ENCODE measurements around the gene DNAJC27. TPM values are rescaled to one million over a fixed set of nuclear protein-coding genes. Genes with fewer than 3 reads are reported as not detected.
A peak's percentile ranks its signal among the peaks of the same experiment; 100 is the strongest.

The DNAJC27 gene
- total RNA-seq, 2 donors from 2014 or later, result 6.2 to 6.5 TPM

DNA sequence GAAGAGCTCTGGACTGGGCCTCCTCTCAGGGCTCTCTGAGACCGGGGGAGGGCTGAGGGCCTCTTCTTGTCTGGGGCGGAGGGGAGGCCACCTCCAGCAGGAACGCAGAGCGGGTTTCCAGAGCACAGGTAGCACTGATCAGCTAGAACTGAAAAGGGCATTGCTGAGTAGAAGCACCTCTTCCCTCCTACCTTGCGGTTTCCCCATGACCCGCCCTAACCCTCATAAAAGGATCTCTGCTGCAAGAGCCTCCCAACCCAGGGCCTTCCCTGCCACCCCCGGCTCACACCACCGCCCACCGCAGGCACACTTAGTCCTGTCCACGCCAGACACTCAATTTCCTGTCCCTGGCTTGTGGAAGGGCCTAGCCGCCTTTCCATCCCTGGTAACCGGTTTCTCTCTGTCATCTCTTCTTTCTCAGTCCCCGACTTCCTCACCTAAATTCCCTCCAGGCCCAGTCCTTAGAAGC lies 52.7 kb downstream of the DNAJC27 start:
- H3K4me3 ChIP-seq (ENCODE audit: low read length), result peak overlapping the region; percentile 74
- DNase-seq, result peak; percentile 71
- H3K27me3 Mint-ChIP-seq (ENCODE audit: insufficient read depth), result peaks cover 21% of the 10 kb centered on the region
- H3K36me3 Mint-ChIP-seq (ENCODE audit: low read depth), result no peaks in the 10 kb centered on the region
- H3K36me3 ChIP-seq (ENCODE audit: control insufficient read depth, insufficient read depth, low read length), result no peaks in the 10 kb centered on the region
- no peak overlapping the region for H3K27ac ChIP-seq (ENCODE audit: low read depth, low read length)
- H3K9ac ChIP-seq (ENCODE audit: extremely low read depth, low read length, poor library complexity, severe bottlenecking), result no peak overlapping the region
- H3K9me3 Mint-ChIP-seq, result no peaks in the 10 kb centered on the region
- no peaks in the 10 kb centered on the region for H3K9me3 ChIP-seq (ENCODE audit: control insufficient read depth, low read length)
- H3K27me3 ChIP-seq (ENCODE audit: control insufficient read depth, insufficient read depth, low read length, poor library complexity, severe bottlenecking), result peaks cover 25% of the 10 kb centered on the region
- H3K4me1 ChIP-seq (ENCODE audit: control insufficient read depth, insufficient read depth, low read length), result no peaks in the 10 kb centered on the region
- no peak overlapping the region for H3K27ac Mint-ChIP-seq
- H3K4me1 Mint-ChIP-seq, result peaks cover 13% of the 10 kb centered on the region
- no peak for TF ChIP-seq CTCF (conservative IDR thresholded peaks at IDR 0.05)
- WGBS, 2 experiments (ENCODE audit: insufficient coverage in 1 of 2, insufficient read length in 1 of 2), result 64 to 70% methylated on average over 8 to 13 of the region's 13 CpGs
- peak overlapping the region; percentile 63 for H3K4me3 Mint-ChIP-seq

DNA sequence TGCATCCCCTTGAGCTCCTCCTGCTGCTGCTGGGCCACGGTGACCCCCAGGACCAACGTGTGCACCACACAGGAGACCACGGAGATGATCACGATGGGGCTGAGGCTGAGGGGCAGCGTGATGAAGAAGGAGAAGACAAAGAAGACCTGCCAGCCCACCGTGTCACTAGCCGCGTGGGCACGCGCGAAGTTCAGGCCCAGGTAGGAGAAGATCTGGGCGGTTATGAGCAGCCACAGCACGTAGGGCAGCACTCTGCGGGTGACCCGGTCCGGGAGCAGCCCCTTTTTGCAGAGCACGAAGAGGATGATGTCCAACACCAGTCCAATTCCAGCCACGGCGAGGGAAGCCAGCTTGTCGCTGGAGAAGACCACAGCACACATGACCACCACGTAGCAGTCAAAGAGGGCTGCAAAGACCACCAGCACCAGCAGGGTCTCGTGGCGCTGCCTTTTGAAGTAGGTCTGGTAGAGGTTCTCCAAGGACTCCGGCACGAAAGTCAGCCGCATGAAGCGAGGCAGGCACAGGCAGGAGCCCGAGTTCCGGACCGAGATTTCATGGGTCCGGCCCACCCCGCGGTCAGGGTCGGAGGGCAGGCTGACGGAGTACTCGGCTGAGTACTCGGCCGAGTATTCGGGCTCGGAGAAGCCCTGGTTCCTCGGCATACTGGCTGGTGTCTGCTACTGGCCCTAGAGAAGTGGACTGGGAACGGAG lies 53.3 kb downstream of the DNAJC27 start:
- H3K27ac Mint-ChIP-seq, result no peak overlapping the region
- no peaks in the 10 kb centered on the region for H3K4me1 ChIP-seq (ENCODE audit: control insufficient read depth, insufficient read depth, low read length)
- WGBS, 2 experiments (ENCODE audit: insufficient coverage in 1 of 2, insufficient read length in 1 of 2), result 96 to 97% methylated on average over 38 to 42 of the region's 42 CpGs

DNA sequence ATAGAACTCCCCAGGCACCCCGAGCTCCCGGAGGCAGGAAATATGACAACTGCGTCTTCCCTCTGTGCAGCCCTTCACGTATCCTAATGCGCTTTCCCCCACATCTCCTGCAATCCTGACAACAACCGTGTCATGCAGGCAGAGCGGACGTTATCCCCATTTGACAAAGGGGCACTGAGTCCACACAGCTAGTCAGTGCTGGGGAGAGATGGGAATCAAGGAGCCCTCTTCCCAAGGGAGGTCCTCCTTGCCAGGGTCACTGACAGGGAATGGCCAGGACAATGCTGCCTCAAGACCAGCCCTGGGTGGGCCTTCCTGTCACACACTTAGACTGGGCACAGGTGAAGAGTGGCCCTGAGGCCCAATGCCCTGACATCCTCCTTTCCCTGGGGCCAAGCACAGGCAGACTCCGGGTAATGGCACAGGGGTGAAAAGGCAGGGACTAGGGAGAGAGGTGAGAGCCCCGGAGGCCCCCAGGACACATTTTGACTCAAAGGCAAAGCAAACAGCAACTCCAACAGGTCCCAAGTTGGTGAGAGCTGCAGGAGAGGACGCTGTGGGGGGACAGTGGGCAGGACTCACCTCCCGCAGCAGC lies 53.9 kb downstream of the DNAJC27 start:
- peaks cover 21% of the 10 kb centered on the region for H3K27me3 Mint-ChIP-seq (ENCODE audit: insufficient read depth)
- Histone ChIP-seq H3K36me3 (ENCODE audit: control insufficient read depth, insufficient read depth, low read length) (no peaks in the 10 kb centered on the region), H3K27me3 (ENCODE audit: control insufficient read depth, insufficient read depth, low read length, poor library complexity, severe bottlenecking) (peaks cover 25% of the 10 kb centered on the region), H3K9ac (ENCODE audit: extremely low read depth, low read length, poor library complexity, severe bottlenecking) (no peak overlapping the region), H3K9me3 (ENCODE audit: control insufficient read depth, low read length) (no peaks in the 10 kb centered on the region), H3K4me3 (ENCODE audit: low read length) (no peak overlapping the region), H3K27ac (ENCODE audit: low read depth, low read length) (no peak overlapping the region), H3K4me1 (ENCODE audit: control insufficient read depth, insufficient read depth, low read length) (no peaks in the 10 kb centered on the region)
- H3K4me1 Mint-ChIP-seq, result peaks cover 7% of the 10 kb centered on the region
- no peak for DNase-seq
- no peaks in the 10 kb centered on the region for H3K36me3 Mint-ChIP-seq (ENCODE audit: low read depth)
- H3K4me3 Mint-ChIP-seq, result peak overlapping the region; percentile 63
- 94% methylated on average over 6 to 12 of the region's 12 CpGs for WGBS, 2 experiments (ENCODE audit: insufficient coverage in 1 of 2, insufficient read length in 1 of 2)
- no peak overlapping the region for H3K27ac Mint-ChIP-seq
- H3K9me3 Mint-ChIP-seq, result no peaks in the 10 kb centered on the region
- TF ChIP-seq CTCF (conservative IDR thresholded peaks at IDR 0.05), result no peak

More for the DNA sequence above, 53.3 kb downstream of the DNAJC27 start:
- Mint-ChIP-seq H3K36me3 (ENCODE audit: low read depth) (no peaks in the 10 kb centered on the region), H3K27me3 (ENCODE audit: insufficient read depth) (peaks cover 21% of the 10 kb centered on the region), H3K4me1 (peaks cover 7% of the 10 kb centered on the region), H3K4me3 (peak overlapping the region; percentile 63), H3K9me3 (no peaks in the 10 kb centered on the region)
- no peaks in the 10 kb centered on the region for H3K9me3 ChIP-seq (ENCODE audit: control insufficient read depth, low read length)
- no peaks in the 10 kb centered on the region for H3K36me3 ChIP-seq (ENCODE audit: control insufficient read depth, insufficient read depth, low read length)
- H3K9ac ChIP-seq (ENCODE audit: extremely low read depth, low read length, poor library complexity, severe bottlenecking), result no peak overlapping the region
- DNase-seq, result no peak
- TF ChIP-seq CTCF (conservative IDR thresholded peaks at IDR 0.05), result no peak
- peaks cover 25% of the 10 kb centered on the region for H3K27me3 ChIP-seq (ENCODE audit: control insufficient read depth, insufficient read depth, low read length, poor library complexity, severe bottlenecking)
- H3K27ac ChIP-seq (ENCODE audit: low read depth, low read length), result no peak overlapping the region
- H3K4me3 ChIP-seq (ENCODE audit: low read length), result no peak overlapping the region
